AG04449 (cell line): Measurements from ENCODE around the gene CCL23.

Experiments used
- CTCF ChIA-PET: fragments of 350-600 bp; formaldehyde crosslinking; extraction: SDS; loops from one replicate; lab custom pipeline; 2021; ENCODE audit warnings: antibody characterized with exemption; lab: Yijun Ruan, JAX
- POLR2A ChIA-PET: fragments of 400-600, 350-600 bp; formaldehyde crosslinking; extraction: SDS; loops from one replicate; lab custom pipeline; 2020; ENCODE audit warnings: antibody characterized with exemption, inconsistent platforms; lab: Yijun Ruan, JAX
- DNase-seq: peaks from one replicate; pipeline ENCODE4 v3.0.0-alpha.2; 2010; ENCODE audit warnings: low read depth, low spot score
- H3K4me3 ChIP-seq: 2 replicates; pipeline ENCODE4 v1.5.1; 2011; ENCODE audit warnings: low read depth, mild to moderate bottlenecking, control low read depth, low read length
- TF ChIP-seq, protein P1 (sequence below): IDR thresholded peaks from one replicate; pipeline ENCODE4 v1.5.1; 2011; ENCODE audit warnings: mild to moderate bottlenecking, moderate library complexity, low read length, control low read depth, inconsistent platforms; ENCODE audit not compliant: insufficient read depth; ENCODE audit errors: missing control alignments

CCL23 gene

GRCh38 chr17:35968520-35969054 is 49.2 kb downstream of the CCL23 start:
- no peak for DNase-seq
- no peak overlapping the region for H3K4me3 ChIP-seq
- CTCF ChIA-PET, result interaction anchor here (0.9 to 7.3 kb wide), 9 partner anchors 7 to 521 kb away, joined by 3 to 82 read pairs (median 3); no protein-coding TSS in a partner anchor
- TF ChIP-seq, protein P1, sequence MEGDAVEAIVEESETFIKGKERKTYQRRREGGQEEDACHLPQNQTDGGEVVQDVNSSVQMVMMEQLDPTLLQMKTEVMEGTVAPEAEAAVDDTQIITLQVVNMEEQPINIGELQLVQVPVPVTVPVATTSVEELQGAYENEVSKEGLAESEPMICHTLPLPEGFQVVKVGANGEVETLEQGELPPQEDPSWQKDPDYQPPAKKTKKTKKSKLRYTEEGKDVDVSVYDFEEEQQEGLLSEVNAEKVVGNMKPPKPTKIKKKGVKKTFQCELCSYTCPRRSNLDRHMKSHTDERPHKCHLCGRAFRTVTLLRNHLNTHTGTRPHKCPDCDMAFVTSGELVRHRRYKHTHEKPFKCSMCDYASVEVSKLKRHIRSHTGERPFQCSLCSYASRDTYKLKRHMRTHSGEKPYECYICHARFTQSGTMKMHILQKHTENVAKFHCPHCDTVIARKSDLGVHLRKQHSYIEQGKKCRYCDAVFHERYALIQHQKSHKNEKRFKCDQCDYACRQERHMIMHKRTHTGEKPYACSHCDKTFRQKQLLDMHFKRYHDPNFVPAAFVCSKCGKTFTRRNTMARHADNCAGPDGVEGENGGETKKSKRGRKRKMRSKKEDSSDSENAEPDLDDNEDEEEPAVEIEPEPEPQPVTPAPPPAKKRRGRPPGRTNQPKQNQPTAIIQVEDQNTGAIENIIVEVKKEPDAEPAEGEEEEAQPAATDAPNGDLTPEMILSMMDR, result no peak
- POLR2A ChIA-PET, result no interaction called here

DNA sequence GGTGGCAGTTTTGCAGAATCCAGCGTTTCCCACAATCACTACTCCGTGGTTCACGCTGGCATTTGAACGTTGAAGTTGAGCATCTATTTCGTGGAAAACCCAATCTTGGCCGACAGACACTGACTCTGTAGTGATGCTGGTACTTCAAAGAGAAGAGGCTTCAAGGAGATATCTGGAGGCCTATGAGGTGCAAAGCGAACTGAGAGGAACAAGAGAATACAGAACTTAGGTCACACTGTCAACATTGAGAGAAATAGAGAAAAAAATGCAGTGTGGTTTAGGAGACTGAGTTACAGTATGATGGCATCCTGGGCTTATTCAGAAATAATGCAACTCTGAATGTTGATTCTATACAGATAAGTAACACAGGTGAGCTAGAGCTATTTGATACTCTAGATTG is 52.5 kb downstream of the CCL23 start:
- ChIA-PET CTCF (interaction anchor here (1.3 to 1.8 kb wide), 4 partner anchors 11 to 518 kb away, joined by 3 to 13 read pairs (median 7); no protein-coding TSS in a partner anchor), POLR2A (no interaction called here)
- no peak for DNase-seq
- H3K4me3 ChIP-seq, result no peak overlapping the region
- TF ChIP-seq, protein P1, result no peak

GRCh38 chr17:35963663-35964062 is 54.1 kb downstream of the CCL23 start:
- no peak overlapping the region for H3K4me3 ChIP-seq
- no peak for DNase-seq
- TF ChIP-seq, protein P1, result no peak
- CTCF ChIA-PET, result interaction anchor here (1.1 kb wide), 1 partner anchor 185 kb away, joined by 5 read pairs; no protein-coding TSS in a partner anchor
- POLR2A ChIA-PET, result no interaction called here
